Measurements from ENCODE around the gene ZNF587. TPM values are rescaled to one million over a fixed set of nuclear protein-coding genes. Genes with fewer than 3 reads are reported as not detected.
"Not testable (repeated sequence)": the region's sequence is repeated elsewhere in the genome, so short reads cannot be mapped to it uniquely, and the experiment has no call there.

Gene ZNF587
- total RNA-seq, 1 donor from 2014 or later = 65.0 TPM

- Mint-ChIP-seq H3K9me3 (ENCODE audit: unreplicated experiment) (peaks cover 3% of the 10 kb centered on the region), H3K4me1 (ENCODE audit: low read depth, unreplicated experiment) (peaks cover 27% of the 10 kb centered on the region), H3K4me3 (ENCODE audit: unreplicated experiment) (peak overlapping the region; percentile 78), H3K36me3 (ENCODE audit: unreplicated experiment) (peaks cover 8% of the 10 kb centered on the region), H3K27me3 (ENCODE audit: unreplicated experiment) (peaks cover 5% of the 10 kb centered on the region), H3K27ac (ENCODE audit: unreplicated experiment) (no peak overlapping the region)
- TF ChIP-seq CTCF (IDR thresholded peaks at IDR 0.05; ENCODE audit: partially characterized antibody, unreplicated experiment) = no peak
- no peak for DNase-seq
Measured at GRCh38 chr19:57818378-57818777, 31.3 kb upstream of the ZNF587 start.

DNA sequence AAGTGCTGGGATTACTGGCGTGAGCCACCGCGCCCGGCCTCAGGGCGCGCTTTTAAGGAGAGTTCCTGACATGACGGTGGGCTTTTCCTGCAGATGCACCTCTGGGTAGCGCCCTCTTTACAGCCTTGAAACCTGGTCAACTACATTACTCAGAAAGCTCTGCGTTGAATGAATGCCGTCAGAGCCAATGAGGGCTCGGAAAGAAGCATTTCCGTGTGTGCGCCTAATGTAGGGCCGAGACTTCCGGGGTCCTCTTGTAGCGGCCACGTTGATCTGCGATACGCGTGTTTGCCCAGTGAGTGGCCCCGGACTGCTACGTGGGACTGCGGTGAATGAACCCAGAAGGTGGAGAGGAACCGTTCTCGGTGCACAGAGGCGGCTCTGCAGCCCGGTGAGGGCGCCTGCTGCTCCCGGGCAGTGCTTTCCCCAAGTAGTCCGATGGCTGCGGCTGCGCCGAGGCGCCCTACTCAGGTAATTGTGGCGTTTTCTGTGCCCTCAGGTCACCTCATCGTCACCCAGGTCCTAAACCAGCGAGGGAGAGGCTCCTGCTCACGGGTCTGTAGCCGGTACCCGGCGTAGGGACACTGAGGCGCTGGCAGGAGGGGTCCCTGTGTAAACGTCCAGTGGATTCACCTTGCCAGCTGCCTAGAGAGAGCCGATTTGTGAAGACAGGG lies 30.0 kb upstream of the ZNF587 start:
- Mint-ChIP-seq H3K27ac (ENCODE audit: unreplicated experiment) (peak overlapping the region; percentile 72), H3K4me1 (ENCODE audit: low read depth, unreplicated experiment) (peaks cover 27% of the 10 kb centered on the region), H3K27me3 (ENCODE audit: unreplicated experiment) (peaks cover 5% of the 10 kb centered on the region), H3K36me3 (ENCODE audit: unreplicated experiment) (peaks cover 8% of the 10 kb centered on the region), H3K9me3 (ENCODE audit: unreplicated experiment) (peaks cover 3% of the 10 kb centered on the region), H3K4me3 (ENCODE audit: unreplicated experiment) (peak overlapping the region; percentile 95)
- TF ChIP-seq CTCF (IDR thresholded peaks at IDR 0.05; ENCODE audit: partially characterized antibody, unreplicated experiment) = no peak
- DNase-seq = peak; percentile 74

DNA sequence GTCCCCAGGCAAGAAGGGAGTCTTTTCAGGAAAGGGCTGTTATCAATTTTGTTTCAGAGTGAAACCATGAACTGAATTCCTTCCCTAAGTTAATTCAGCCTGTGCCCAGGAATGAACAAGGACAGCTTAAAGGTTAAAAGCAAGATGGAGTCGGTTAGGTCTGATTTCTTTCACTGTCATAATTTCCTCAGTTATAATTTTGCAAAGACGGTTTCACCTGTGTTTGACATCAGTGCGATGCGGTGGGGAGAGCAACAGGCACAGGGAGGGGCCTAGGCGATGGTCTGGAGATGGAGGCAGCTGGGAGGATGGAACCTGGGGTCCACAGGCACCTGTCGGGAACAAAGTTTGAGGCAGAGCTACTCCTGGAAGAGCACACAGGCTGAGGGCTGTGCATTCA lies 29.1 kb upstream of the ZNF587 start:
- H3K4me1 Mint-ChIP-seq (ENCODE audit: low read depth, unreplicated experiment) = peaks cover 27% of the 10 kb centered on the region
- DNase-seq = no peak
- peaks cover 8% of the 10 kb centered on the region for H3K36me3 Mint-ChIP-seq (ENCODE audit: unreplicated experiment)
- peak overlapping the region; percentile 72 for H3K27ac Mint-ChIP-seq (ENCODE audit: unreplicated experiment)
- H3K4me3 Mint-ChIP-seq (ENCODE audit: unreplicated experiment) = peak overlapping the region; percentile 95
- peaks cover 4% of the 10 kb centered on the region for H3K27me3 Mint-ChIP-seq (ENCODE audit: unreplicated experiment)
- TF ChIP-seq CTCF (IDR thresholded peaks at IDR 0.05; ENCODE audit: partially characterized antibody, unreplicated experiment) = no peak
- H3K9me3 Mint-ChIP-seq (ENCODE audit: unreplicated experiment) = peaks cover 2% of the 10 kb centered on the region

DNA sequence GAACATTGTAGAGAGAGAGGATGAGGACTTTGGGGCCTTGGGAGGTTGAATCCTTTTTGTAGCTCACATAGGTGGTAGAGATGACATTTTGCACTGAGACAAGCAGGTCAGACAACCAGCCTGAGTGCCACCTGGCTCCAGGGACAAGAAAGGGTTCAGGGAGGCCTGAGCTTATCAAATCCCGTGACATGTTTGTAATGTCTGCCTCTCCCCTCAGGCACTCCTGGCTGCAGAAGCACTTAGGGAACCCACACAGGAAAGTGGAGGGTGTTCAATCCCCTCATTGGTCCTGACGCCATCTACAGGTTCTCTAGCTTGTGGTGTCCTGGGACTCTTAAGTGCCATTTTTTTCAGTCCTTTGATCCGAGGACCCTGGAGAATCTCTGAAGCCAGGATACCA lies 28.6 kb upstream of the ZNF587 start:
- Mint-ChIP-seq H3K4me1 (ENCODE audit: low read depth, unreplicated experiment) (peaks cover 27% of the 10 kb centered on the region), H3K4me3 (ENCODE audit: unreplicated experiment) (peak overlapping the region; percentile 95)
- H3K36me3 Mint-ChIP-seq (ENCODE audit: unreplicated experiment); H3K9me3 Mint-ChIP-seq (ENCODE audit: unreplicated experiment); DNase-seq; H3K27ac Mint-ChIP-seq (ENCODE audit: unreplicated experiment); H3K27me3 Mint-ChIP-seq (ENCODE audit: unreplicated experiment): not testable (repeated sequence)

GRCh38 chr19:57821501-57821900 lies 28.2 kb upstream of the ZNF587 start:
- H3K36me3 Mint-ChIP-seq (ENCODE audit: unreplicated experiment); DNase-seq; H3K27me3 Mint-ChIP-seq (ENCODE audit: unreplicated experiment); H3K4me3 Mint-ChIP-seq (ENCODE audit: unreplicated experiment); H3K9me3 Mint-ChIP-seq (ENCODE audit: unreplicated experiment); H3K27ac Mint-ChIP-seq (ENCODE audit: unreplicated experiment): not testable (repeated sequence)
- H3K4me1 Mint-ChIP-seq (ENCODE audit: low read depth, unreplicated experiment) = peaks cover 27% of the 10 kb centered on the region

DNA sequence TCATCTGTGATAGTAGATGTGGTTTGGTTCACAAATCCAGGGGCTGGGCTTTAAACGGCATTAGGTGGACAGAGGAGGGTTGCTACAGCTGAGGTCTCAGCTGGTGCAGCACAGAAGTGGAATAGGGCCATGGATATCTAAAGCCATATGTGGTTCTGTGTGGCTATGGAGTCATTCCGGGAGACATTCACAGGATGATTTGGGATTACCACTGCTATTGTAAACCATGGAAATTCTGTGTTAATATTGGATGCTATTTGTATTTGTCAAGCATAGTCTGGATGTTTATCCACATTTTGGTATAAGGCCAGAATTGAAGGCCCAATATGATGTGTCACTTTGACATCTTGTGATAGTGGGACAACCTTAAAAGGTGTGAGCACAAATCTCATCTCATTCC lies 26.5 kb upstream of the ZNF587 start:
- peaks cover 29% of the 10 kb centered on the region for H3K4me1 Mint-ChIP-seq (ENCODE audit: low read depth, unreplicated experiment)
- H3K27ac Mint-ChIP-seq (ENCODE audit: unreplicated experiment) = peak overlapping the region; percentile 9
- not testable (repeated sequence) for H3K36me3 Mint-ChIP-seq (ENCODE audit: unreplicated experiment); H3K27me3 Mint-ChIP-seq (ENCODE audit: unreplicated experiment); H3K9me3 Mint-ChIP-seq (ENCODE audit: unreplicated experiment); DNase-seq
- H3K4me3 Mint-ChIP-seq (ENCODE audit: unreplicated experiment) = peak overlapping the region; percentile 16

DNA sequence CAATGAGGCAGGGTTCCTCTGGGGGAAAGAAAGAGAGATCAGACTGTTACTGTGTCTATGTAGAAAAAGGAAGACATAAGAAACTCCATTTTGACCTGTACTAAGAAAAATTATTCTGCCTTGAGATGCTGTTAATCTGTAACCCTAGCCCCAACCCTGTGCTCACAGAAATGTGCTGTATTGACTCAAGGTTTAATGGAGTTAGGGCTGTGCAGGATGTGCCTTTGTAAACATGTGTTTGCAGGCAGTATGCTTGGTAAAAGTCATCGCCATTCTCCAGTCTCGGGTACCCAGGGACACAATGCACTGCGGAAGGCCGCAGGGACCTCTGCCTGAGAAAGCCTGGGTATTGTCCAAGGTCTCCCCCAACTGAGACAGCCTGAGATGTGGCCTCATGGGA lies 26.1 kb upstream of the ZNF587 start:
- Mint-ChIP-seq H3K27ac (ENCODE audit: unreplicated experiment) (peak overlapping the region; percentile 59), H3K4me1 (ENCODE audit: low read depth, unreplicated experiment) (peaks cover 27% of the 10 kb centered on the region)
- H3K9me3 Mint-ChIP-seq (ENCODE audit: unreplicated experiment); DNase-seq; H3K4me3 Mint-ChIP-seq (ENCODE audit: unreplicated experiment); H3K36me3 Mint-ChIP-seq (ENCODE audit: unreplicated experiment); H3K27me3 Mint-ChIP-seq (ENCODE audit: unreplicated experiment): not testable (repeated sequence)
